GM18502 (cell line): ENCODE data around the gene OPCML.
A peak's percentile ranks its signal among the peaks of the same experiment; 100 is the strongest.

Experiments
- ATAC-seq: cut with Tn5 transposase; IDR thresholded peaks from one replicate; pipeline ENCODE4 v1.9.1; 2021; ENCODE audit warnings: mild to moderate bottlenecking; ENCODE audit not compliant: unreplicated experiment, poor library complexity

Gene OPCML

DNA sequence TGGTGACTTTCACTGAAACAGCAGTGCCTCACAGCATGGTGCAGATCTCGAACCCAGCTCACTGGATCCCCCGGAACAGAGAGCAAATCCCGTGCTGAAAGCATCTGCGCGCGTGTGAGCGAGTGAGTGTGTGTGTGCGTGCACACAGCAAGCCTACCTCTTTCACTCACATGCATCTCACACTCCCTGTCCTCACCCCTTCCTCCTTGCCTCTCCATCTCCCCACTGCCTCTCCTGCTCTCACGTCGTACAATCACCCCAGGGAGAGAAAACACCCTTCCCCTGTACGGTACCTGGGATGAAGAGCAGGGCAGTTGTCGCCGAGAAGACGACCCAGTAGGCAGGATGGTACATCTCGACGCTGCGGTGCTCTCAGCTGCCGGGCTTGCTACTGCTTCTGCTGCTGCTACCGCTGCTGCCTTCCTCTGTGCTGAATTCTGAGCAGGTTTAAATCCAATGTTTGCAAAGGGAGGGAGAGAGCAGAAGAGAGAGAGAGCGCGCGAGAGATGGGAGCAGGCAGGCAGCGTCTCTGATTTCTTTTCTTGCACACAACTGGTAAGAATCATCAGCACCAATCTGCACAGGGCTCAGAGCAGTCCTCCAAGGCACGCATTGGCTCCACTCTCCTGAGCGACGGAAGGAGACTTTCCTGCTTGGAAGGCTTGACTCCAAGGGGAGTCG, at the start of gene OPCML:
Gene OPCML, minus strand, starts transcription at position 531 of the 681 bp plus-strand sequence.
- no peak for ATAC-seq

DNA sequence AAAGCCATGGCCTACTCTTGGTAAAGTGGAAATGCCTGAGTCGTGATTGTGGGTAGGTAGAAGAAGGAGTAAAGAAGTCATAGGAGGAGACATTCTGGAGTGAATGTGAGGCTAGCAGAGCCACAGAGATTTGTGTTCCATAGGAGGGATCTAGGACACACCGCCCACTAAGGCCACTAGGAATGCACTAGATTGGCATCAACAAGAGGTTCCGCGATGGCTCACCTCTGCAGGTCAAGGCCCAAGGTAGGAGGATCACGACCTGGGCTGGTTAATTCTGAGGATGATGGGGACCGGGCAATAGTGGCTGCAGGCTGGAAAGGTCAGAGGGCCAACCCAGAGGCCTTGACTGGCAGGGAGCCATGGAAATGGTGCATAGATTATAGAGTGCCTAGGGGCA, 48.8 kb upstream of the OPCML start:
- no peak for ATAC-seq

DNA sequence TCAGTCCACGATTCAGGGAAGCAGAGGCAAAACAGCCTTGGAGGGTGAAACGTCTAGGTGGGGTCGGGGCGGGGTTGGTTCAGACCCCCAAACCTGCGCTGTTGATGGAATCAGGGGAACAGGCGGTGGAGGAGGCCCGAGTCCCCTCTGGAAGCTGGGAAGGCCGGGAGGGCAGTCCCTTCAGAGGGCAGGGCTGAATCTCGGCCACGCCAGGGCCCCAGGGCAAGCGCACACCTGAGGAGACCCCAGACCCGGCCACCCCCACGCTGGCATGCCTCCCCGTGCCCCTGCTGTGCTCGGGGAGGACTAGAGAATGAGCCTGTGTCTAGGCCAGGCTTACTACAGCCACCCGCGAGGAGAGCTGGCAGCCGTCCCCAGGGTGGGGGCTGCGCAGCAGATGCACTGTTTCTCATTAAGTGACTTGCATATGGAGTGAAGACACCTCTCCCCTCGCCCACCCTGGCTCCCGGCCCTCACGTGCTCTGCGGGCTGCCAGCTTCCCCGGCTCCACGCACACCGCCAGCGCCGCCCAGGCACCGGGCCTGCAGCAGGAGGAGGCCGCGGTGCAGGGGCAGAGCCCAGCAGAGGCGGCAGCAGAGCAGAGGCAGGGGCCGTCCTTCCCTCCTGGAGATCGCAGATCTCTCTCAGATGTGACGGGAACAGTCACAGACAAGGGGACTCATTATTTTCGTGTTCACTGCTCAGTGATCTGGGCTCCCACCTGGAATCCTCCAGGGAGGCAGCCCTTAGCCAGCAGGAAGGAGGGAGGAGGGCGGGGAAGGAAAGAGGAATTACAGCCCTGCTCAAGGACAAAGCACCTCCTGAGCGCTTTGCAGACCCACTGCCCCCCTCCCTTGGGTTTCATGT, 47.1 kb upstream of the OPCML start:
- no peak for ATAC-seq

DNA sequence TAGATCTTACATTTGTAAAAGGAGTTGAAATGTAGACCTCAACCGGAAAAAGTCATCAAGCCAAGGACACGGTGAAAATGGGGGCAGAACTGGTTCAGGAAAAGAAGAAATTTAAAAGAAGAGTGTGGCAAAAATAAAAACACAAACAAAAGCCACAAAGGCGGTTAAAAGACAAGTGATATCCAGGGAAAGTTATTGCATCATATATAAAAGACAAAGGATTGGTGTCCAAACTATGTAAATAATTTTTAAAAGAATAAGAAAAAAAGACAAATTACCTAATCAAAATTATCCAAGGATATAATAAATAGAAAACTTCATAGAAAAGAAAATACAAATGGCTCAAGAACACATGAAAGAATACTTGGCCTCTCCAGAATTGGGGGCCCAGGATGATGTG, 45.1 kb upstream of the OPCML start:
- ATAC-seq = no peak

DNA sequence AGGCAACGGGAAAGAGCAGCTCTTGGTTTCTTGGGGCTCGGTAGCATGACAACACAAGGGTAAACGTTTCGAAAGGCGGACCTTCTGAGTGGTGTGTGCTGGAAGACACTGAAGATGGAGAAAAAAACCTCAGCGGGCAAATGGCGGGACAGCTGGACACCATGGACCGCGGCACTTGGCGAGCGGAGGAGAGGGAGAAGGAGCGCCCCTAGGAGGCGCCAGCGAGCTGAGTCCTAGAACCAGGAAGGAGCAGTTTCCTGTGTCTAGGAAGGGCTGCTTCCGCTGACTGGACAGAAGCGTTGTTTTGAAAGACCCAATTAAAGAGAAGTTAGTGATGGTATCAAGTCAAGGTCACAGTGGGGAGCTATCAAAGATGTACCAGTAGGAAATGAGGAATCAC, 44.0 kb upstream of the OPCML start:
- ATAC-seq = no peak

DNA sequence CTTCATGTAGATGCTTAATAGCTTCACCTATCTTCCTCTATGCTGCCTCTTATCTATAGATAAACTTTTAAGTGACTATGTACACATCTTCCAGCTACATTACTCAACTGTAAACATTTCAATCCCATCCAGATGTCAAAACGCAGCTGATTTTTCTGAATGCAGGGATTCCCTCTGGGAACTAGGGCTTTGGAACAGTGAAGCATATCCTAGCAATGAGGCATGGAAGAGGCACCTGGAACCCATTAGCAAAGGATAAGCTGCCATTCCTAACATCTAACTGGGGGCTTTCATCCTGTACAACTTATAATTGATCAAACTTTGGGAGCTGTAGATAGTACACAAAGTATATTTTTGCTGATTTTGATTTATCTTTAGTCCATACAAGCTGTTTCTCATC, 40.8 kb upstream of the OPCML start:
- no peak for ATAC-seq

DNA sequence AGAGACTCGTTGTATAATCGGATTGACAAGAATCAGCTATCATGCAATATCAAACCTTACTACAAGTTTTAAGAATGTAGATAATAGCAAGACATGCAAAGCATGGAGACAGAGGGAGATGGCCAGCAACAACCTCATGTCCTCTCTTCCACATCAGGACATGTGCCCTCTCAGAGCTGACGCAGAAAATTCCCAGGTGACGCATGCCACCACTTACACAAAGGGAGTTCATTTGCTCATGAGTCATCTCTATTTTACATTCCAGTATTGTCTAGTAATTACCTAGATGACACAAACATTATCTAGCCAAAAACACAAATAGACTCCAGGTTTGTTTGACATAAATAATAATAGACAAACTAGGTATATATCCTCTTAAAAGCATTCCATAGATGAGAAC, 38.1 kb upstream of the OPCML start:
- ATAC-seq = no peak

DNA sequence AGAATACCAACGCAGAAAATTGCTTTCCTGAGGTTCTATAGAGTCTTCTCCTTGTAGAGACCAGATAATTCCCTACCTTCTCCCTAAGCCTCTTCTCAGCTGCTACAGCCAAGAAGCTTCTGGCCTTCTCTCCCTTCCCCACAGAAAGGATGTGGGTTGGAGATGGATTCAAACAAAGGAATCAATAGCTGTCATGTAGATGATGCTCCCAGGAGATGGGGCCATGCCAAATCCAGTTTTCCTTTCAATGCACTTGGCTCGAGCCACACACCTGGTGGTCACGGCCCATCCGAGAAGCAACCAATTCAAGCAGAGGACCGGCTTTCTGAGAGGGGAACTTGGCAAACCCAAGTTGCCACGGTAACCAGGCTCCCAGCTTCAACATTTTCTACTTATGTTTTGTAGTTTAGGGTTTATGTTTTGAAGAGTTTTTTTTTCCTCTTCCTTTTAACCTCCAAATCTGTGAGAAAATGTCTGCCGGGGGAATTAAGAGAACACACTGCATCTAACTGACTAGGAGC, 31.3 kb upstream of the OPCML start:
- ATAC-seq = no peak

DNA sequence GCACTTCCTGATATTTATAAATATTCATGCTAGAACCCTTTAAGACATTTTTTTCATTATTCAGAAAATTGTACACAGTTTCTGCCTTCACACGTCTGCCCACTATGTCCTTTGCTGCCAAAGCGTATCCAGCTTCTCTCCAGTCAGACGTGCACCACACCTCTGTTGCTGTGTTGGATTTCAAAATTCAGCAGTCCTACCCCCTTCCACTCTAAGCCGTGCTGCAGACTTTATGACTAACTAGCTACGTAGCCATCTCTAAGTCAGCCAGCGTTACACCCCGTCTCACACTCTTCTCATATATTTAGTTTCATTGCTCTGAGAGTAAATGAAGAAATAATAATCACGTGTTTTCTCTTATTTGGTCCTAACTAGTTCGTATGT, 28.2 kb upstream of the OPCML start:
- no peak for ATAC-seq

DNA sequence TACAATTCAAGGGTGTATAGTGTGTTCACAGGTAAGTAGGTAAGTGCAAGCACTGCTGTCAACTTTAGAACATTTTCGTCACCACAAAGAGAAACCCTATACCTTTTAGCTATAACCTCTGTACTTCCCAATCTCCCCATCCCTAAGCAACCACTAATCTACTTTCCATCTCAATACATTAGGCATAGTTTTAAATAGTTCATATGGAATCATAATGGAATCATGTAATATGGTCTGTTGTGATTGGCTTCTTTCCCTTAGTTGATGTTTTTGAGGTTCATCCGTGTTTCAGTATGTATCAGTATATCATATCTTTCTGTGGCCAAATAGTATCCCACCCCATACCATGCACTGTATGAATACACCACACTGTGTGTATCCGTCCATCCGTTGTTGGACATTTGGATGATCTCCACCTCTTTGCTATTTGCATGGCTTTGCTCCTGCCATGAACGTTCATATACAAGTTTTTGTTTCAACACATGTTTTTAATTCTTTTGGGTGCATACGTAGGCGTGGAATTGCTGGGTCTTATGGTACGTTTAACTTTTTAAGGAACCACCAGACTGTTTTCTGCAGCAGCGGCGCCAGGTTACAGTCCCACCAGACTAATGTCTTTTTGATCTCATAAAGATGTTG, 27.7 kb upstream of the OPCML start:
- ATAC-seq = no peak

DNA sequence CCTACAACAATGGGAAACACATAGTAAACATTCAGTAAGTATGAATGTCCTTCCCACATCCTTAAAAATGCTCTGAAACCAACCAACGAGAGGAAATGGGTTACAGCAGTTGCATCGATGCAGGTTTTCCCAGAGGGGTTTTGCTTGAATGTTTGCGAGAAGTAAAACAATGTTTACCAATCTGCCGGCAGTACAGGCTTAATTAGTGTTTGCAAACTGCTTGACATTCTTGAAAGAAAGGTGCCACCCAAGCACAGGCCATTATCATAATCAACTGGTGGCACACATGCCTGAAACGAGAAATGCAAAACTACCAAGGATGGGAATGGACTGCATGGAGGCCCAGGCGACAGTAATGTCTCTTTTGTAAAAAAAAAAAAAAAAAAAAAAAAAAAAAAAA, 27.1 kb upstream of the OPCML start:
- no peak for ATAC-seq

DNA sequence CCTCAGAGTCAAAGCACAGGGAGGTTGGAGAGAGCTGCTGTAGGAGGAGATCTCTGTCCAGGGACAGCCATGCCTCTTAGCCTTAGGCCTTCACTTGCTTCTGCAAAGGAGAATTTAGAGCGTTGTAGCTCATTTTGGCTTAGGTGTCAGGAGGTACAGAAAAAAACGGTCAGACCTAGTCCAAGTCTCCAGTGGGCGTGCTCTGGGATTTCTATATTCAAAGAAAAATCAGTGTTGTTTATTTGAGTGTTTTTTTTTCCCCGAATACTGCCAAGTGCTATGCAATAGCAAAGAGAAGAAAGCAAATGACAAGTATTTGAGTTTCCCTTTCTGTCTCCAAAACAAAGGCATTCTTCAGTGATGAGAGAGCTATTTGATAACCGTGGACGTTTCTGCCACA, 22.7 kb upstream of the OPCML start:
- no peak for ATAC-seq

DNA sequence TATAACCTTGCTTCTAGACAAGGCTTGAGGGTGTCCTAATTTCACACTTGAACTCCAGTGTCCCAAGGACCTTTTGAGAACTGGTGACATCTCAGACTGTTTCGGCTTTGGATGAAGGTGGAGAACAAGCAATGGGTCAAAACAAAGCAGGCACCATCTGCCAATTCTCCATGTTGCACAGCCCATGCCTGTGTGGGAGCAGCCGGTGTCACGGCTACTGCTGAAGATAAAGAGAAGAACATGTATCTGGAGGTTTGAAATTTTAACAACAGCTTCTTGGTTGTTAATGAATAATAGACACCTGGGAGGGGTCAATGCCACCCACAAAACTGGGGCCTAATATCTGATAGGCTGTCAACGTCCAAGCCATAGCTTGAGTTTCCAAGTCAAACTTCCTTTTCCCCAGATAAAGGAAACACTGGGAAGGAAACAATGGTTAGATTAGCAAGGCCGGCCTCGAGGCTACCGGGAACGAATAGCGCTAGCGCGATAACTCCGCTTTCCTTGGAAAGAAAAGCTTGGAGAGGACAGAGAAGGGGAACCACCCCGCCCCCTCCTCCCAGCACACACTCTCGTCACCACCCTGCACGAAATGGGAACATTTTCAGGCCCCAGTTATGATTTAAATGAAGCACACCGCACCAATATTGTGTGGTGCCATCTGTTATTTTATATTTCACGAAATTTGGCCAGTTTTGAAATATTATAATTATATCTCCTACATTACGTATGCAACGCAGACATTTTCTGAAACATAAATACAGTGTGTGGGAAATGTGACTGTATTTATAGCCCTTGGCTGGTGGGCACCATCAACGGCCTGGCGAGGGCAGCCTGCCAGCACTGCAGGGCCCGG, 21.8 kb upstream of the OPCML start:
- no peak for ATAC-seq

DNA sequence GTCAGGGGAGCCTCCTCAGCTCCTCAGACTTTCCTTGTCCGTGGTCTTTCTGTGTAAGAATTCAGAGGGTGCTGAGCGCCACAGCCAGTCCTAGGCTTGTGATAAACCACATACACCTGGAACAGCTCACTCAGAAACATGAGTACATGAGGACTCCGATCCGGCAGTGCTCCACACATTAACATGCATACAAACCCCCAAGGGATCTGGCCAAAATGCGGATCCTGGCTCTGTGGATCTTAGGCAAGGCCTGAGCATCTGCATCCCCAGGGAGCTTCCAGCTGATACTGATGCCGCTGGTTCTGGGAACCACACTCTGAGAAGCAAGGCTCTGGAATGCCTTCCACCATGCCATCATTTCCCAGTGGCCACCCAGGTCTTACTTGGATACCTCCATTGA, 20.6 kb upstream of the OPCML start:
- no peak for ATAC-seq

DNA sequence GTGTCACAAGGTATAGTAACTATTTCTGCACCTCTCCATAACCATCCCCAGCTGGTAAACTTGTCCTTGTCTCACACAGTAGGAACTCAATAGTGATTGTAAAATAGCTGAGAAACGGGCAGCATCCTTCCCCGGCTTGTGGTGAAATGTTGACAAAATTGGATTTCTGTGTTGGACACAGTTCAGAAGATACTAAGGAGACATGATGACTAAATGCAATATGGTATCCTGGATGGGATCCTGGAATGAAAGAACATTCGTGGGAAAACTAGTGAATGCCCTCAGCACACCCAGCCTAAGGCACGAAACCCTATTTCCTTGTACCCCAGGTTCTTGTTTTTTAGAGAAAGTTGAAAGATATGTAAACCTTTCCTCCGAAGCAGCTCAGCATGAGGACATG, 18.8 kb upstream of the OPCML start:
- ATAC-seq = no peak

DNA sequence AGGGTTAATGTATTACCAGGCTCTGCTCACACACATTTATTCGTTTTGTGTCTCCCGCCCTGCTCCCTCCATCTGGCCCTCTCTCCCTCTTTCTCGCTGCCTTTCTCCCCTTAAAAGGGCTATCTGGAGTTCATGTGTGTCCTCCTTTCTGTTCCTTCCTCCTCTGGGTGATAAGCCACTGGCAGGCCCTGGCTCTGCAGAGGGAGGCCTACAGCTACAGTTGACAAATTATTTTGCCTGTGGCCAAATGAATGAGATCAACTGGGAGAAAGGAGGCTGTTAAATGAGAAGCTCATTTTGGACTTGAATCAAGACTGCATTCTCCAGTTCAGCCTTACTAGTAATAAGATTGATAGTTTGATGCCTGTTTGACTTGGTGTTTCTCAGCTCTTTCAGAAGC, 17.5 kb upstream of the OPCML start:
- ATAC-seq = no peak

DNA sequence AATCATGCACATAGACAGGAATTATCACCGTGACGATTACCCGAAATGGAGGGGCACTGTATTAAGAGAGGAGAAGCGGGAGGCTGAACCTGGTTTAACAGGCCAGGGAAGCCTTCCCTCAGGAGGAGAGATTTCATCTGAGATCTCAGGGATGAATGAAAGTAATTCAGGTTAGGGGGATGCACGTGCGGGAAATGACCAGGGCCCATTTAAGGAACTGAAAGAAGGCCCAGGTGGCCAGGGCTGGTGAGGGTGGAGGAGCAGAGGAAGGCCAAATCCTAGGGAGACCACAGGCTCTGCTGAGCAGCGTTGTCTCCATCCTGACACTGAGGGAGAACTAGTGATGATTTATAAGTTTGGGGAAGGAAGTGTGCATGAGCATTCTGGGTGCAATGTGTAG, 16.3 kb upstream of the OPCML start:
- ATAC-seq = no peak

DNA sequence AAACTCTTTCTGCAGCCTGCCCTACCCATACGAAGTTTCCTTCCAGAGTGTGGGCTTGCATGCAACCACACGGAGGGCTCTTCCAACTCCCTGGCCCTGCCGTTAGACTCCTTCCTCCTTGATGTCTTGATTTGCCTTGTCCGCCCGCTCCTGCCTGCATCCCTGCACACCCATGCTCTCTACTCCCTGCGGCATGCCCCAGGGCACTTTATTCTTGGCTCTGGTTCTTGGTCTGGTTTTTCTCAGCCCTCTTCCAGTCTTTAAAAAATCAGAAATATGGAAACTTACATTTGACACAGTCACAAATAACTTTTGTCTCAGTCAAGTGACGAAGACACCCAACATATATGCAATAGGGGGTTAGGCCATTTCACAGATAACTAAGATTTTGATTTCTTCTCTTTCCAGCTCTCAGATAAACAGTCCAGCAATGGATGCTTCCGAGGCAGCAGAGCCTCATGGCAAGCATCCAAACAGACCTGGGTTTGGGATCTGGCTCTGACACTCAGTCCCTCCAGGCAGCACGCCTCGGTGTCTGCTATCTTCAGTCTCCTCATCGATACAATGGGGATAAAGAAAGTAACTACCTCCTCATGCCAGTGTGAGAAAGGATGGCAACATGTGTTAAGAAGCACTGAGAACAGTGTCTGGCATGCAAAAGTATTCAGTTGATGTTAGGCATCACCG, 15.7 kb upstream of the OPCML start:
- ATAC-seq = no peak

DNA sequence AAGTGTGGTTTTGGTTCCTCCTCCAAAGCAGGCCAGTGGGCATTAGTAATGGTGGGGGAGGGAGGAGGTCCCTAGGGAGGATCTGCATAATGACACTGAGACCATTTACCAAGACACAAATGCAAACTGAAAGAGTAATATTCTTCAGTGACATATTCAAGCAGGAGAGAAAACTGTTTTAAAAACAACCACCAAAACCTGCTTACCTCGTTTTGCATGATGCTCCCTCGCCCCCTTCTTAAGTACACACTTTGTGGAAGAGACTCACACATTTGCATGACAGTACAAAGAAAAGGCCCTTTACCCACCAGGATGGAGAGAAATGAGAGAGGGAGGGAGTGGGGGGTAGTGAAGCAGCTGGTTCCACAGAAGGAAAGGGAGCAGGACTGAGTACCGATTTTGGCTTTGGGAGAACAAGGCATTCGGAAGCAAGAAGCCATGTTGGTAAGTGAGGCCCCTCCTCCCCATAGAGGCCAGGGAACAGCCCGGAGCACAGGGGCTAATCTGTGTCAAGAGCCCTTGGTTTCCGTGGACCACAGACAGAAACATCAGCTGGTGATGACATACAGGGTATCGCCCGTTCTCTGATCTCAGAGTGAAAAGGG, 13.0 kb upstream of the OPCML start:
- peak; percentile 50 for ATAC-seq
